ENCODE results near the gene KIF26A.

The KIF26A gene

GRCh38 chr14:104181761-104182530, 43.6 kb downstream of the KIF26A start:
- DNase-seq = no peak

GRCh38 chr14:104182857-104183425, 44.6 kb downstream of the KIF26A start:
- no peak for DNase-seq

GRCh38 chr14:104183796-104184195, 45.4 kb downstream of the KIF26A start:
- no peak for DNase-seq

- DNase-seq = no peak
These were observed 46.1 kb downstream of the KIF26A start for GRCh38 chr14:104184506-104184905.

- DNase-seq = no peak
These were observed 46.6 kb downstream of the KIF26A start for GRCh38 chr14:104184911-104185499.

GRCh38 chr14:104185916-104186495, 47.6 kb downstream of the KIF26A start:
- no peak for DNase-seq

GRCh38 chr14:104186575-104186974, 48.2 kb downstream of the KIF26A start:
- DNase-seq = no peak

GRCh38 chr14:104187121-104187889, 48.9 kb downstream of the KIF26A start:
- no peak for DNase-seq

- no peak for DNase-seq
These were observed 49.7 kb downstream of the KIF26A start for GRCh38 chr14:104187931-104188726.

GRCh38 chr14:104188727-104189400, 50.5 kb downstream of the KIF26A start:
- no peak for DNase-seq

- DNase-seq = no peak
These were observed 51.4 kb downstream of the KIF26A start for GRCh38 chr14:104189629-104190335.

- no peak for DNase-seq
These were observed 52.1 kb downstream of the KIF26A start for GRCh38 chr14:104190396-104191000.

- no peak for DNase-seq
These were observed 53.1 kb downstream of the KIF26A start for GRCh38 chr14:104191409-104191997.

GRCh38 chr14:104192146-104192882, 53.9 kb downstream of the KIF26A start:
- no peak for DNase-seq

GRCh38 chr14:104192883-104193245, 54.5 kb downstream of the KIF26A start:
- DNase-seq = no peak

GRCh38 chr14:104194016-104194415, 55.6 kb downstream of the KIF26A start:
- DNase-seq = no peak

GRCh38 chr14:104194716-104195115, 56.3 kb downstream of the KIF26A start:
- DNase-seq = no peak

GRCh38 chr14:104195361-104195760, 57.0 kb downstream of the KIF26A start:
- DNase-seq = no peak

GRCh38 chr14:104195878-104196277, 57.5 kb downstream of the KIF26A start:
- DNase-seq = no peak

Measured in bone marrow (tissue), 2 donors.